HG03558 (cell line): ENCODE data around the gene TECR.
"Not testable (repeated sequence)": the region's sequence is repeated elsewhere in the genome, so short reads cannot be mapped to it uniquely, and the experiment has no call there.

Source experiments
- ATAC-seq: cut with Tn5 transposase; IDR thresholded peaks from one replicate; pipeline ENCODE4 v1.9.1; 2021; ENCODE audit warnings: moderate number of reproducible peaks; ENCODE audit not compliant: unreplicated experiment; ENCODE audit errors: extremely low read depth

Gene TECR

GRCh38 chr19:14577264-14577663 lies 47.9 kb downstream of the TECR start:
- ATAC-seq = no peak

- no peak for ATAC-seq
Observed at GRCh38 chr19:14577885-14578427, 48.6 kb downstream of the TECR start.

GRCh38 chr19:14580623-14581237 lies 51.3 kb downstream of the TECR start:
- no peak for ATAC-seq

- no peak for ATAC-seq
Observed at GRCh38 chr19:14582894-14583340, 53.5 kb downstream of the TECR start, which contains the start of gene CLEC17A. CLEC17A (plus strand) TSS chr19:14583084; CDS start chr19:14583161, 77 bp downstream.

GRCh38 chr19:14584372-14584771 lies 55.0 kb downstream of the TECR start:
- ATAC-seq = not testable (repeated sequence)

- ATAC-seq = peak; percentile 44
Observed at GRCh38 chr19:14585187-14585586, 55.8 kb downstream of the TECR start.

- ATAC-seq = not testable (repeated sequence)
Observed at GRCh38 chr19:14589433-14589832, 60.0 kb downstream of the TECR start.

GRCh38 chr19:14595558-14595957 lies 66.2 kb downstream of the TECR start:
- ATAC-seq = no peak

- ATAC-seq = no peak
Observed at GRCh38 chr19:14599548-14600147, 70.3 kb downstream of the TECR start.

GRCh38 chr19:14603990-14604387 lies 74.6 kb downstream of the TECR start:
- peak; percentile 40 for ATAC-seq

- ATAC-seq = no peak
Observed at GRCh38 chr19:14606627-14607026, 77.2 kb downstream of the TECR start.

- ATAC-seq = no peak
Observed at GRCh38 chr19:14611051-14611450, 81.7 kb downstream of the TECR start.

GRCh38 chr19:14612242-14612641 lies 82.8 kb downstream of the TECR start:
- ATAC-seq = not testable (repeated sequence)

GRCh38 chr19:14612657-14613056 lies 83.3 kb downstream of the TECR start:
- no peak for ATAC-seq

GRCh38 chr19:14613399-14614098 lies 84.2 kb downstream of the TECR start:
- ATAC-seq = not testable (repeated sequence)

- ATAC-seq = no peak
Observed at GRCh38 chr19:14614099-14614412, 84.7 kb downstream of the TECR start.
